GM18858 (cell line): ENCODE data around the gene ZMIZ1.

Experiments used
- ATAC-seq: cut with Tn5 transposase; IDR thresholded peaks from one replicate; pipeline ENCODE4 v1.9.1; 2021; ENCODE audit not compliant: unreplicated experiment

The ZMIZ1 gene

DNA sequence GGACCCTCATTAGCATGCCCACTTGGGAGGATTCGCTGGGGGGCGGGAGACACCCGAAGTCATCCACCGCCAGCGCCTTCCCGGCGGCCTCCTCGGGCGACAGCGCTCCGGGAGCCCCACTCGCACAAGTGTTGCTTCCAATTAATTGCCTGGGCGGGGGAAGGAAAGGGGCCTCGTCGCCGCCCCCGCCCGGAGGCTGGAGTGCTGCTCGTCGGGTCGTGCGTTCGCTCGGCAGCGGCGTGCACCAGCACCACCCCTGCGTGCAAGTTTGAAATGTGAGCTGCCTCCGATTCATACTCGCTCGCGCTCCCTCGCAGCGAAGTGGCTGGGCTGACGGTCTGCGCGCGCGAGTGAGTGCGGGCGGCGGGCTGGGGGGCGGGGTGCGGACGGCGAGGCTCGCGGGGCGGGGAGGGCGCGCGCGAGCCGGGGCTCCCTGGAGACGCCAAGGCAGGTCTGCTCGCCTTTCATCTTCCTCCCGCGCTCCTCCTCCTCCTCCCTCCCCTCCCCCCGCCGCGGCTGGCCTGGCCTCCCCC is 173.9 kb downstream of the ZMIZ1 start:
- peak; percentile 23 for ATAC-seq

DNA sequence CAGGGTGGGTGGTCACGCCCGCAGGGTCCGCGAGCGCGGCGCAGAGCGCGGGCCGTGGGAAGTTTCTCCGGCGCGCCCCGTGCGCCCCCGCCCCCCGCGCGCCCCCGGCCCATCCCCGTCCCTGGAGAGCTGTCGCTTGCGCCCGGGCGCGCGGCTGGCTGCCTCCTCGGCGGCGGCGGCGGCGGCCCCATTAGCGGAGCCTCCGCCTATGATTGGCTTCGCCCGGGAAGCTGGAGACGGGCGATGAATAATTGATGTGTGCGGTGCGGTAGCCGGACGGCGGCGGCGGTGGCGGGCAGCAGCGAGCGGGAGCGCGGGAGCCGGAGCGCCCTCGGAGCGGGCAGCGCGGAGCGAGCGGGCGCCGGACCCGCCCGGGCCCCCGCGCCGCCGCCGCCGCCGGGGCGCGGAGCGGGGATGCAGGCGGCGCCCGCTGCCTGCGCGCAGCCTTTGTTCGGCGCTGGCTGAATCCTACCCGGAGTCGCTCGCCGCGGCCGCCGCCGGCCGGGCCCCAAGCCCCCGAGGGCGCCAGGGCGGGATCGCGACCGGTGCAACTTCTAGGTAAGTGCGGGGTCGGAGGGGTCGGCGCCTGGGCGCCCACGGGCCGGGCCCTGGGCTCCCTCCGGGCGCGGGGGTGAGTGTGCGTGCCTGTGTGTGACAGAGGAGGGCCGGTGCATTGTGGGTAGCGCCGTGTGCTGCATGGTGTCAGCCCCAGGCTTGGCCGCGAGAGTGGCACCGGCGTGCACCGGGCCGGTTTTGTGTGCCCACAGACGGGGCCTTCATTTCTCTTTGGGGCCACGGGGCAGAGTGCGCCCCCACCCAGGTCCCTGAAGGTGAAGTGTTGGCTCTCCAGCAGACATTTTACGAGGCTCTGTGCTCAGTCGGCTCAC is 174.7 kb downstream of the ZMIZ1 start:
- peak; percentile 31 for ATAC-seq

DNA sequence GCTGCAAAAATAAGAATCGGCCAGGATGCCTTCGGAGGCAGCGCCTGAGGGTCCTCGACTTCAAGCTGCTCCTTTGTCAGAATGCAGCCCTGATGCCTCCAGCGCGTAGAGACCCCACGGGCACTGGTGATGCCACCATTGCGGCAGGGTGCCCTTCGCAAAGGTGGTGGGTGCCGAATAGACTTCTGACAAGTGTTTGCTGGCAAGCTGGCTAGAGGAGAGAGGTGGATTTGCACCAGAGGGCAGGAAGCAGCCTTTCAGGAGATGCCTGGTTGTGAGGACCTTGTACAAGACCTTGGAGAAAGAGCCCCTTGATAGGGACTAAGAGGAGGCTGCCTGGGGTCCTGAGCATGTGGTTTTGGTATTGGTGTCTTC is 175.3 kb downstream of the ZMIZ1 start:
- no peak for ATAC-seq

DNA sequence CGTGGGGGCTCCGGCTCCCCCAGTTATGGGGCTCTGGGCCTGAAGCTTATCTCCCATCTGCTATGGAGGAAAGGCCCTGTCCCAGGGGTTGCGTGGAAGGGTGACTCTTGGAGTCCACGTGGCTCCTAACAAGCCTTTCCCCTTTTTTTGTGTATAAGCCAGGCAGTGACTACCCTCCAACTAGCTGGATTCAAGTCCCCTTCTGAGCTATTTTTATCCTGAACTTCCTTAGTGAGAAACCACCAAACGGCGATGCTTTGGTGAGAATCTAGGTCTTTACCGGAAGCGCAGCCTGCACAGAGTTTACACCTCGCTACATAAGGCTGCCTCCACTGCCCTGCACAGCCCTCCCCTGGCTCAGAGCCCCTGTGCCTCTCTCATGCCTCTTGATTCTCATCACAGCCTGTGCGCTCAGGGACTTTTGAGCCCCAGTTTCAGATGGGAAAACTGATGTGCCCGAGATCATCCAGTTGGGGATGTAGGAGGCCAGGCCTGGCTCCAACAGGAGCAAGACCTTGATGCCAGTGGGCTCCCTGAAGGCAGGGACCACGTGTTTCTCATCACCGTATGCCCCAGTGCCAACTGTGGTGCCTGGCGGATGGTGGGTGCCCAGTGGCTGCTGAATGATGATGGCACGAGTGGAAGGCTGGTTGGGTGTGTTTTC is 176.2 kb downstream of the ZMIZ1 start:
- peak; percentile 31 for ATAC-seq

DNA sequence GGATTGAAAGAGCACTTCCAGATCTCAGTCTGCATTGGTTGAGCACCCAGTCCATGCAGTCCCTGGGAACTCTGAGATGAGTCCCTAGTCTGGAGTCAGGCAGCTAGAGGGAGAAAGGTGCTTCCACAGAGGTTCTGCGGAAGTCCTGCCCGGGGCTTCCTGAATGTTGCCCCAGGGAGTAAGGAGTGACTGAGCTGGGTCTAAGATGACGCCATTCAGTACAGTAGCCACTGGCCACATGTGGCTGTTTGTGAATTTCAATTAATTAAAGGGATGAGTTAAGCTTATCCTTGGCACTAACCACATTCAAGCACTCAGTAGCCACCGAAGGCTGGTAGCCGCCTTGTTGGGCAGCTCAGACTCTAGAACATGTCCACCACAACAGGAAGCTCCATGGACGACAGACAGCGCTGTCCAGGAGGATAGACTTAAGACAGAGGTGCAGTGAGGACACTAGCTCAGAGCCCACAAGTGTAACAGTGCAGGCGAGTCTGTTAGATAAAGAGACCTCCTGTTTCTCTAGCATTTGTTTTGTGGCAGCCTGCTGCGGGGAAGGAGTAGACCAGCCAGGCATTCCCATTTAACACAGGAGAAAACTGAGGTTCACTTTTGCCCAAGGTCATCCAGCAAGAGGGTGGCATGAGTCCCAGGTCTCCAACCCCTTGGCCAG is 176.9 kb downstream of the ZMIZ1 start:
- ATAC-seq = no peak

DNA sequence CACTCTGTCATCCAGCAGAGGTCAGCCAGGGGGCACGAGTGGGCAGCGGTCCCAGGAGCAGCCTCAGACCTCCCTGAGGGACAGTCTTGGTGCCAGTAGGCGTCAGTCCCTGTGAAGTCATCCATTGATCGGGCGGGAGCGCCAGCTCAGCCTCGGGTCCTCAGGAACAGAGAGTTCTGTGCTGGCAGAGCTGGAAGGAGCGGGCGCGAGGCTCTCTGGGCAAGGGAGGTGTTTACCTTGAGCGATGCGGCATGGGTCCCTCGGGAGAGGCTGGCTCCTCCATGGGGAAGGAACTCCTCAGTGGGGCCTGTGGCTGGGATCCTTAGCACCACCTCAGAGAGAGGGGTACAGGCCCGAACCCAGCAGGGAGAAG is 177.4 kb downstream of the ZMIZ1 start:
- no peak for ATAC-seq

DNA sequence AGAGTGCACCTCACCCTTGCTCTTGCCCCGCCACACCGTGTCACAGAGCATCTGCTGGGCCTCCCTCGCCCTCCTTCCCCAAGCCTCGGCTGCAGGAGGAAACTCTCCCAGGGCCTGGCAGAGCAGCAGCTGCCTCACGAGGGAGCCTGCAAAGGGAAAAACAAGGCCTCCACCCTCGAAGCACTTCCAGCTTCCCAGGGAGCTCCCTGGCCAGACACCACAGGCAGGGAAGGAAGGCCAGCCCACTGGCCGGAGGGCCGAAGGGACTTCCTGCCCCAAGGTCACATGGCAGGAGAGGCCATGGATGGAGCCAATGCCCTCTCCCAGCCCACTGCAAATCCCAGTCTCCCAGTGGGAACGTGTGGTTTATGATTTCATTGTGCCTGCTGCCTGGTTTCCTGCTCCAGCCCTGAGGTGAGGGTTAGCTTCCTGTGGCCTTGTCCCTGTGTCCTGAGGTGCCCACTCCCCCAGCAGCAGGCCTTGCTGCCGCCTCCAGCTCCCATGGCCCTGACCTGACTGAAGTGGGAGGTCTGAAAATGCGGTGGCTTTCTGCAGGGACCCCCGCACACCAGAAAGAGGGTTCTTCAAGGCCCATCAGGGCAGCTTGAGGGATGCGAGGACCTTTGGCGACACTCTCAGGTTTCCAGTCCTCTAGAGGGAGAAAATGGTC is 178.0 kb downstream of the ZMIZ1 start:
- no peak for ATAC-seq

DNA sequence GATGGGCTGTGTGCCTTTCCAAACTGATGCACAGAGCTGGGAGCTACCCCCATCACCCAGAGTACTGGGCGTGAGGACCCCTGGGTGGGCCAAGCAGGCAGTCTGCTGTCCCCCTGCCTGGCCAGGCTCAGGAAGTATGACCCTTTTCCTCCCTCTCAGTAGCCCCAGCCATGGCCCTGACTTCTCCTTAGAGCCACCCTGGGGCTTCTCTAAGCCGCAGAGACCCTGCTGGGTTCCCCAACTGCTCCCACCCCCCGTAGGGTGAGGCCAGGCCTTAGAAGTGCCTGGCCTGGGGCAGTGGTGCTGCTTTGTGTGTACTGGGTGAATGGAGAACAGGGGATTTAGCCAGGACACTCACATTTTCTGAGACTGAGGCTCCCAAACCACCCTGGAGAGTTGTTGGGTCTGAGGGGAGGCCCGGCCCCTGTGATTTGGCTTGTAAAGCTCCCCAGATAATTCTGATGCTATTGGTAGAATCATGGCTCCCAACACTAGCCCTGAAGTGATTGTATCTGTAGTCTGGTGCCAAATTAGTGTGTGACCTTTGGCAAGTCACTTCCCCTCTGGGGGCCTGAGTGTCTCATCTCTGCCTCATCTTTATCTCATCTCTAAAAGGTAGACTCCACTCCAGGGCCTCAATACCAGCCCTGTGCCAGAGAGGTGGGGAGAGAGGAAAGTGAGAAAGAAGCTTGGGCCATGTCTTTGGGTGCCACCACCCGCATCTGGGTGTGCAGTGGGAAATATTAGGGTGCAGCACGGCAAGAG is 178.8 kb downstream of the ZMIZ1 start:
- no peak for ATAC-seq

DNA sequence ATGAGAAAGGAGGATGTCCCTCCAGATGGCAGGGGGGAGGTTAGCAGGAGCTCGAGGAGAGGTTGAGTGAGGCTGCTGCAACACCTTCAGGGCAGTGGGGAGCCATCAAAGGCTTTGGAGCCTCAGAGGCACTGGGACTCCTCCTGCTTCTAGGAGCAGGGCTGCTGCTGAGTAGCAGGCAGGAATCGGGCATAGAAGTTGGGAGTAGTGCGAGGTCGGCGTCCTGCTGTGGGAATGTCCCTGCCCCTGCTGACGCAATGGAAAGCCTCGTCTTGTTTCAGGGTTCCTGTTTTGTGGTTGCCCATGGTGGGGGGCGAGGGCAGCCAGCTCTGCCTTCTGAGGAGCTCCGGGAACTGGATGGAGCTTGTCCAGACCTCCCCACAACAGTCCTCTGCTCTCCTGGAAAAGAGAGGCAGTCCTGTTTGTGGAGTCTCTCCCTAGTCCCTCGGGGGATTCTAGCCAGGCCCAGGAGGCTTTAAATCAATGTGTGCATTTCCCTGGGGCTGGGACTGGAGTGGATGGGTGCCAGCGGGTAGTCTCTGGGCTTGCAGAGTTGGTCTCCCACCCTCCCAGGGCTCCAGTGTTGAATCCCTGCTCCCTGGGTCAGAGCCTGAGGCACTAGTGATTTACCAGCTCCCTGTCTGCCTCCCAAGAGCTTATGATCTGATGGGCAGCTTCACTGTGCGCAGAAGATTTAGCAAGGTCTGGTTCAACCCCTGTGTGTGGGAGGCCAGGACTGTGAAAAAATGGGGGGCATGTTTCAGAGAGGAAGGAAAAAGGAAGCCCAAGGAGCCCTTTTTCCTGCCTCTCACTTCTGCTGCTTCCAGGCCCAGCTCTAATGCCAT is 179.8 kb downstream of the ZMIZ1 start:
- no peak for ATAC-seq

DNA sequence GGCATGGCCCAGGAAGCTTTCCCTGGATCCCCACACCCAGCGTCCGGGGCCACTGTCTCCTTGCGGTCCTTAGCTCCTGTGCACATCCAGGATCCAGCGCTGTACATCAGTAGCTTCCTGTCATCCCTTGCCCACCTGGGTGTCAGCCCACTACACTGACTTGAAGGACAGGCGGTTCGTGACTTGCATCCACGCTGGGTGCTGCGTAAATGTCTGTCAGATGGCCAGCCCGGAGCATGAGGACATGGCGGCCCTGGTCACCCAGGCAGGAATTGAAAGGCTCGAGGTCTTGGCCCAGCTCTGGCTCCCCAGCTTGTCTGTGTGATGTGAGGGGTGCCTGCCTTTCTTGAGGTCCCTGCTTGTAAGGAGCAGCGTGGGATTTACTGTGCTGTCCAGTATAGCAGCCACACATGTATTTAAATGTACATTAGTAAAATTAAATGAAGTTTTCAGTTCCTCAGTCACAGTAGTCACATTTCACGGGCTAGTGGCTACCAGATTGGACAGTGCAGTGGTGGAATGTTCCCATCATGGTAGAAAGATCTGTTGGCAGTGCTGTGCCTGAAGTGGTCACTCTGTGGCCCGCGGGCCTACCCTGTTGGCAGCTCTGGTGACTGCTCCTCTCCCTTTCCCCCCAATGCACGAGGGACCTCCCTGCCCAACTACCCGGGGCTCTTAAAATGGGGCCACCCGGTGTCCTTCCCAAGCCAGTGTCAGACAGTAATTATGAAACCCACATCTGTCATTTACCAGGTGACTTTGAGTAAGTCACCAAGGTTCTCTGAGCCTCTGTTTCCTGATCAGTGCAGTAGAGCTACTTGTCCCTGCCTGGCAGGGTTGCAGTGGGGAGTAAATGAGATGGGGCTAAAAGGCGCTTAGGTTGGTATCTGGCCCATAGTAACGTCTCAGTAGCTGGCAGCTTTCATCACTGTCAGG is 180.7 kb downstream of the ZMIZ1 start:
- peak; percentile 69 for ATAC-seq

DNA sequence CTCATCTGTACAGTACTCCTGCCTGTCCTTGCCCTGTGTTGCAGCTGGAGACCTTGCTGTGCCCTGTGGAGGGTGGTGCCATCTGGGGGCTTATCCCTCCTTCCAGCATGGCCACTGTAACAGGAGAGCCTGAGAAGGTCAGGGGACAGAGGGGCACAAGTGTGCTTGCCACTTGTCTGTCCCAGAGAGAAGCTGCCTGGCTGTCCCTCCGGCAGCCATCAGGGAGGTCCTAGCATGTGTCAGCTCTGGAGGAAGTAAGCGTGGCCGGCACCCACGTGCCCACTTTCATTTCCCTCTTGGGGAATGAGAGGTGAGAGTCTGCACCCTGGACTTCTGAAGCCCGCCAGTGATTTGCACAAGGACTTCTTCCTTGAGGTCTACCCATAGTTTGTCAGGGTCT is 181.5 kb downstream of the ZMIZ1 start:
- no peak for ATAC-seq

DNA sequence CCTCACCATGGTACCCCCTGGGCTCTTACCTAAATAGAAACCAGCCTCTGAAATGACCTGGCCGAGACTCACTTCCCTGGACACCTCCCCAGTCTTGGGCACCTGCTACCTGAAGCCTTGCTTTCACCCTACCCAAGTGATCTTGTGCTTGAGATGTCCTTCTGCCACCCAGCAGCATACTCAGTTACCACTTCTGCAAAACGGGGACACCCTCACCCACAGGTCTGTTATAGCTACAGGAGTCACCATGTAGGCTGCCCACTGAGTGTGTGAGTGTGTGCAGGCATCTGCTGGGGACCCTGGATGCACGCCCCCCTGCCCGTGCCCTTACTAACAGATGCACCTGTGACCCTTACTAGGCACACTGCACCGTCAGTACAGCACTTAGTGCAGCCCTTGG is 183.7 kb downstream of the ZMIZ1 start:
- ATAC-seq = no peak

DNA sequence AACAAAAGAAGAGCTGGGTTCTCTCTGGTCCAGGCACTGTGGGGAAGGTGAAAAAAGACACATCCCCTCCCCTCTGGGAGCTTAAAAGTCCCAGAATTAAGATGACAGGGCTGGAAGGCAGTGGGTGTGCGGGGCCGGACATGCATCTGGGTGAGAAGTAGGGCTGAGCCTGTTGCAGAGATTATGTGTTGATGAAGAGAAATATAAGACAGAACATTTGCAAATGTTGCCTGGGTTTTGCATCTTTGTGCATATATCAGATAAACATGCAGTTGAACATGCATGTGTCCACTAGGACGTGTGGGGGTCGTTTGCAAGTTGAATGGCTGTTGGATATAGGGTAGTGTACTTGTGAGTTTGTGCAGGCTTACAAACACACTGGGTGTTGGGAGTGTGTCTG is 184.2 kb downstream of the ZMIZ1 start:
- ATAC-seq = no peak

DNA sequence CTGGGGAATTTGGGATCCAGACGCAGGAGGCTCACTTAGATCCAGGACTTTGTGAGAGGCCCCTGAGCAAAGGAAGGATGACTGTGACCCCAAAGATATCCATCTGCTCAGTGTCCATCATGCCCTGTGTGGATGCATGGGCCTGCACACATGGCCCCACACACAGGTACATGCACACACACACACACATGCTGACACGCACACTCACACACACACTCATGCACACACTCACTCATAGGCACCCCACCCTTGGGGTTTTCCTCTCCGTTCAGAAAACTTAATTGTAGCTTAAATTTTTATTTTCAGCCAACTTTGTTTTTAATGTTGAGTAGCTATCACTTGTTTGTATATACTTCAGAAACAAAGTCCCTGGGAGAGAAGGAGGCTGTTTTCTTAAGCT is 184.9 kb downstream of the ZMIZ1 start:
- ATAC-seq = no peak

DNA sequence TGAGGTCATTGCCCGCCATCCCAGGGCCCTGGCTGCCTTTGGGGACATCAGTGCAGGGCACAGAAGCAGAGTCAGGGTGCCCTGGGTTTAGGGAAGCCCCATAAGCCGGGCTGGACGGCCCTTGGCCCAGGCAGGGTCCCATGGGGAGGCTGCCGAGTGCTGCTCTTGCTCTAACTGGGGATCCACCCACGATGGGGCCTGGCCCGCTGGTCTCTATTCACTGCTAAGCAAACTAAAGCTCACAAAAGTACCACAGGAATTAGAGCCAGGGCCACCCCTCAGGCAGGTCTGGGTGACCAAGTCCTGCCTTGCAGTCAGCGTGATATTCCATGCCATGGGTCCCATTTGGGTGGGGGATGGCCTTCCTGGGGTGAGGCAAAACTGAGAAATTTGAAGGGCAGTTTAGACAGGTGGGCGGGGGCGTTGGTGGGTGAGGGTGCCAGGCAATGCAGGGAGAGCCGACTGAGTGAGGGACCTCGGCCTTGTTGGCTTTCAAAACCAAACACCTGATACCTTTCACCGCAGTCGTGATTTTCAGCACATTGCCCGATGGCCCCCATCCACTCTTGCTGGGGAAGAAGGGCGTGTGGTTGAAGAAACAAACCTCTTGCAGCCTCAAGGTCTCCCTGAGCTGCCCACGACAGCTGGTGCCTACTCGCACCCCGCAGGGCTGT is 185.7 kb downstream of the ZMIZ1 start:
- ATAC-seq = no peak

DNA sequence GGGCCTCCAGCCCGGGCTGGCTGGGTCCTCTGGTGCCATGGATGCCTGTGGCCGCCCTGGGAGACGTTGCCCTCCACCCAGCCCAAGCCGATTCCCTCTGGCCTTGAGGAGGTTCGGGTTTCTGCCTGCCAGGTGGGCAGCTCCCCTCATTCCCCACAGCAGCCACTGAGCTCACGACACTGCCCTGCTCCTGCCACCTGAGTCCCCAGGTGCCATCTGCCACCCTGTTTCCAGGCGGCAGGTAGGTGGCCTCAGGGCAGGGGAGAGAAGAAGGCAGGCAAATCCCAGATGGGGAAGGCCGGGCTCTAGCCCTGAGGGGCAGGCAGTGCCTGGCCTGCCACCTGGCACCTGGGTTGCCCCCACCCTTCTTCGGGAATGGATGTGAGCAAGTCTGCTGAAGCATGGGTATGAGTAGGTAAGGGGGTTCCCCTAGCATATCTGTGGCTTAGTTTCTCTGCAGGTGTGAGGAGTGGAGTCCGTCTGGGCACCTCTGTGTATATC is 186.3 kb downstream of the ZMIZ1 start:
- peak; percentile 36 for ATAC-seq

DNA sequence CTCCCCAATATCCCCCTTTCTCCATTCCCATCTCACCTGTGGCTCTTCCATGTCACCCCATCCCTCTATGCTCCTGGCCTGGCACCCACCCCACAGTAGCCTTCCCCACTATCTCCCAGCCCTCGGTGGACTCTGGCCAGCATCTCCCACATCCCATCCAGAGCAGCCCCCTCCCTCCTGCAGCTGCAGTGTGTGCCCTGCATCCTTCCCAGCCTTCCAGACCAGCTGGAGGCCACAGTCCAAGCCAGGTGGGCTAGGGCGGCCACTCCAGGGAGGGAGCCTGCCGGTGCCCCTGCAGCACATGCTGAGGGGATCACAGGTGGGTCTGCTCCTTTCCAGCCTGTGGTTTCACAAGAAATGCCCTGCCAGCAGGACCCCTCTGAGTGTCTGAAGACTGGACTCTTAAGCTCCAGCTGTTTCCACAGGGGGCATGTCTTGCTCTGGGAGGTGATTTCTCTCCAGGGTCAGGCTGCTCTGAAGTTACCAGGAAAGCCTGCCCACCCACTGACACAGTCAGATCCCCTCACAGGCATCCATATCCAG is 187.6 kb downstream of the ZMIZ1 start:
- ATAC-seq = no peak
